ENCODE results near the gene DESI2. TPM values are rescaled to one million over a fixed set of nuclear protein-coding genes. Genes with fewer than 3 reads are reported as not detected.

DESI2 gene
- total RNA-seq, result 32.2 and 40.4 TPM in 2 replicates

- TF ChIP-seq CTCF (conservative IDR thresholded peaks at IDR 0.05; ENCODE audit: low read depth, low read length), result peak; percentile 48
- H3K4me3 ChIP-seq (ENCODE audit: low read depth, low read length), result peak within 1 kb of the TSS; percentile 90
- DNase-seq (ENCODE audit: low read depth), result peak; percentile 92
These were observed at the start of gene DESI2 for GRCh38 chr1:244652623-244653438. Gene DESI2 (plus strand): TSS chr1:244653126. CDS start chr1:244653314, 188 bp downstream.

- peak; percentile 68 for TF ChIP-seq CTCF (conservative IDR thresholded peaks at IDR 0.05; ENCODE audit: low read depth, low read length)
- DNase-seq (ENCODE audit: low read depth), result no peak
These were observed 49.4 kb upstream of the DESI2 start for GRCh38 chr1:244603498-244603897.

GRCh38 chr1:244605835-244606370 is 47.0 kb upstream of the DESI2 start:
- no peak for TF ChIP-seq CTCF (conservative IDR thresholded peaks at IDR 0.05; ENCODE audit: low read depth, low read length)
- DNase-seq (ENCODE audit: low read depth), result no peak
- H3K4me3 ChIP-seq (ENCODE audit: low read depth, low read length), result no peak overlapping the region

More at GRCh38 chr1:244603498-244603897, 49.4 kb upstream of the DESI2 start:
- H3K4me3 ChIP-seq (ENCODE audit: low read depth, low read length), result no peak overlapping the region

- TF ChIP-seq CTCF (conservative IDR thresholded peaks at IDR 0.05; ENCODE audit: low read depth, low read length), result no peak
- DNase-seq (ENCODE audit: low read depth), result no peak
These were observed 38.7 kb upstream of the DESI2 start for GRCh38 chr1:244614113-244614836.

GRCh38 chr1:244614879-244615278 is 38.0 kb upstream of the DESI2 start:
- TF ChIP-seq CTCF (conservative IDR thresholded peaks at IDR 0.05; ENCODE audit: low read depth, low read length), result no peak
- H3K4me3 ChIP-seq (ENCODE audit: low read depth, low read length), result no peak overlapping the region
- DNase-seq (ENCODE audit: low read depth), result no peak

More at GRCh38 chr1:244614113-244614836, 38.7 kb upstream of the DESI2 start:
- no peak overlapping the region for H3K4me3 ChIP-seq (ENCODE audit: low read depth, low read length)

- DNase-seq (ENCODE audit: low read depth), result no peak
- no peak for TF ChIP-seq CTCF (conservative IDR thresholded peaks at IDR 0.05; ENCODE audit: low read depth, low read length)
- no peak overlapping the region for H3K4me3 ChIP-seq (ENCODE audit: low read depth, low read length)
These were observed 37.6 kb upstream of the DESI2 start for GRCh38 chr1:244615301-244615700.
